H1 (cell line): ENCODE data around the gene JOSD2. TPM values are rescaled to one million over a fixed set of nuclear protein-coding genes. Genes with fewer than 3 reads are reported as not detected.

ENCODE experiments used
- CTCF ChIA-PET: fragments of 300-600 bp; sonication (Branson Sonifier 250); formaldehyde crosslinking; loops from one replicate; lab custom pipeline; 2021; ENCODE audit not compliant: partially characterized antibody; lab: Charles Lee
- POLR2A ChIA-PET: fragments of 300-600 bp; sonication (Branson Sonifier 250); formaldehyde crosslinking; loops from one replicate; lab custom pipeline; 2021; ENCODE audit warnings: inconsistent platforms; ENCODE audit not compliant: partially characterized antibody; lab: Charles Lee
- DNase-seq, 2 experiments: peaks; one replicate each; pipeline versions ENCODE4 v3.0.0 to v3.0.0-alpha.2; 2010 to 2022; ENCODE audit warnings: low spot score in 2 of 2, low read depth in 1 of 2, mixed read lengths in 1 of 2
- FAIRE-seq: peaks from 2 replicates; lab custom pipeline; 2011; peaks lifted over from hg19 to GRCh38; lab: Jason Lieb, UNC
- H2AFZ ChIP-seq: 2 replicates; pipeline ENCODE4 v1.8.1; 2012; ENCODE audit warnings: low read length, inconsistent platforms
- H2AK5ac ChIP-seq: 2 replicates; pipeline ENCODE4 v1.6.1; 2013; ENCODE audit warnings: low read depth, low read length
- H2BK120ac ChIP-seq: replicated peaks from 2 replicates; pipeline ENCODE3; 2013; ENCODE audit warnings: low read depth, low read length, inconsistent platforms
- H2BK12ac ChIP-seq: 2 replicates; pipeline ENCODE4 v1.6.1; 2013; ENCODE audit warnings: low read depth, low read length
- H2BK15ac ChIP-seq: 2 replicates; pipeline ENCODE4 v1.6.1; 2013; ENCODE audit warnings: low read length
- H2BK20ac ChIP-seq: 2 replicates; pipeline ENCODE4 v1.6.1; 2013; ENCODE audit warnings: low read length
- H2BK5ac ChIP-seq: 2 replicates; pipeline ENCODE4 v1.6.1; 2013; ENCODE audit warnings: low read depth, low read length
- H3K14ac ChIP-seq: 2 replicates; pipeline ENCODE4 v1.6.1; 2013; ENCODE audit warnings: inconsistent platforms; ENCODE audit not compliant: insufficient read length
- H3K18ac ChIP-seq: 2 replicates; pipeline ENCODE4 v1.6.1; 2013; ENCODE audit warnings: low read length; ENCODE audit errors: extremely low read depth
- H3K23ac ChIP-seq: 2 replicates; pipeline ENCODE4 v1.6.1; 2013; ENCODE audit warnings: inconsistent platforms; ENCODE audit not compliant: insufficient read length
- H3K23me2 ChIP-seq: 2 replicates; pipeline ENCODE4 v1.6.1; 2013; ENCODE audit warnings: low read depth, low read length
- H3K27ac ChIP-seq: 2 replicates; pipeline ENCODE4 v1.6.1; 2011; ENCODE audit warnings: low read depth, low read length, inconsistent platforms
- H3K27me3 ChIP-seq, 4 experiments: replicated peaks in 1 of 4; 1 replicate in 1 of 4; 2 replicates in 3 of 4; pipeline versions ENCODE4 v1.6.1 to v1.8.1; 2011 to 2013; ENCODE audit warnings: low read length in 3 of 4, mild to moderate bottlenecking in 3 of 4, inconsistent platforms in 2 of 4, mixed read lengths in 2 of 4, moderate library complexity in 1 of 4; ENCODE audit not compliant: control insufficient read depth in 3 of 4, insufficient read depth in 3 of 4; ENCODE audit errors: extremely low read depth in 1 of 4
- H3K36me3 ChIP-seq, 4 experiments: 2 replicates each; pipeline versions ENCODE4 v1.6.1 to v1.8.1; 2011 to 2013; ENCODE audit warnings: mild to moderate bottlenecking in 4 of 4, low read length in 3 of 4, moderate library complexity in 2 of 4, control low read depth in 1 of 4, inconsistent platforms in 1 of 4; ENCODE audit not compliant: insufficient read depth in 4 of 4, control insufficient read depth in 2 of 4
- H3K4ac ChIP-seq: replicated peaks from 2 replicates; pipeline ENCODE3; 2013; ENCODE audit warnings: low read length, low read depth, mixed read lengths, inconsistent platforms; ENCODE audit not compliant: insufficient read length
- H3K4me1 ChIP-seq, 4 experiments: replicated peaks in 1 of 4; 1 replicate in 1 of 4; 2 replicates in 3 of 4; pipeline versions ENCODE4 v1.6.1 to v1.8.1; 2011 to 2013; ENCODE audit warnings: low read length in 3 of 4, inconsistent platforms in 2 of 4, mixed read lengths in 1 of 4; ENCODE audit not compliant: insufficient read depth in 4 of 4, control insufficient read depth in 3 of 4
- H3K4me2 ChIP-seq, 2 experiments: 2 replicates each; pipeline versions ENCODE4 v1.6.1 to v1.8.1; 2011 to 2013; ENCODE audit warnings: low read depth in 2 of 2, low read length in 2 of 2, control low read depth in 1 of 2, inconsistent platforms in 1 of 2, mild to moderate bottlenecking in 1 of 2; ENCODE audit not compliant: insufficient read depth in 1 of 2
- H3K4me3 ChIP-seq, 4 experiments: fragments of 200-600, 300-600 bp in 1 of 4; sonication (generic), shearing (Covaris generic), sonication (Bioruptor Twin) in 1 of 4; 2 replicates each; pipeline versions ENCODE4 v1.5.1 to v1.8.1; 2011 to 2016; ENCODE audit warnings: low read length in 4 of 4, low read depth in 3 of 4, control low read depth in 2 of 4, inconsistent platforms in 2 of 4, mild to moderate bottlenecking in 2 of 4, mixed read lengths in 1 of 4, moderate library complexity in 1 of 4; ENCODE audit not compliant: insufficient read depth in 2 of 4; ENCODE audit errors: extremely low read depth in 1 of 4
- H3K56ac ChIP-seq: replicated peaks from 2 replicates; pipeline ENCODE3; 2013; ENCODE audit warnings: low read depth, mild to moderate bottlenecking, mixed read lengths, low read length, inconsistent platforms; ENCODE audit not compliant: insufficient read length
- H3K79me1 ChIP-seq: 2 replicates; pipeline ENCODE4 v1.6.1; 2013; ENCODE audit warnings: low read depth, low read length, control low read depth
- H3K79me2 ChIP-seq, 2 experiments: 2 replicates each; pipeline versions ENCODE4 v1.6.1 to v1.8.1; 2012 to 2013; ENCODE audit warnings: low read length in 2 of 2, mild to moderate bottlenecking in 2 of 2, inconsistent platforms in 1 of 2; ENCODE audit not compliant: insufficient read depth in 2 of 2, control insufficient read depth in 1 of 2
- H3K9ac ChIP-seq, 4 experiments: replicated peaks in 1 of 4; 1 replicate in 1 of 4; 2 replicates in 3 of 4; pipeline versions ENCODE4 v1.6.1 to v1.8.1; 2011 to 2013; ENCODE audit warnings: low read depth in 3 of 4, low read length in 3 of 4, control low read depth in 2 of 4, mild to moderate bottlenecking in 2 of 4, moderate library complexity in 2 of 4, inconsistent platforms in 1 of 4; ENCODE audit errors: extremely low read depth in 1 of 4
- H3K9me3 ChIP-seq, 2 experiments: 2 replicates each; pipeline versions ENCODE4 v1.6.1 to v1.8.1; 2012 to 2013; ENCODE audit warnings: mild to moderate bottlenecking in 2 of 2, moderate library complexity in 2 of 2, control low read depth in 1 of 2, inconsistent platforms in 1 of 2, low read depth in 1 of 2, low read length in 1 of 2, mixed read lengths in 1 of 2; ENCODE audit not compliant: insufficient read depth in 2 of 2
- H4K20me1 ChIP-seq, 2 experiments: replicated peaks in 1 of 2; 2 replicates each; pipeline versions ENCODE3 to v1.8.1; 2011 to 2013; ENCODE audit warnings: inconsistent platforms in 2 of 2, low read length in 2 of 2, mild to moderate bottlenecking in 1 of 2; ENCODE audit not compliant: insufficient read depth in 2 of 2, control insufficient read depth in 1 of 2
- H4K5ac ChIP-seq: 2 replicates; pipeline ENCODE4 v1.6.1; 2013; ENCODE audit warnings: low read length, low read depth, mixed read lengths, inconsistent platforms; ENCODE audit not compliant: insufficient read length
- H4K8ac ChIP-seq: 2 replicates; pipeline ENCODE4 v1.8.0; 2013; ENCODE audit warnings: mild to moderate bottlenecking, moderate library complexity, low read length, inconsistent platforms; ENCODE audit not compliant: insufficient read depth; ENCODE audit errors: extremely low read depth
- H4K91ac ChIP-seq: replicated peaks from 2 replicates; pipeline ENCODE3; 2013; ENCODE audit warnings: low read length, mixed read lengths, inconsistent platforms; ENCODE audit not compliant: insufficient read length
- CTBP2 ChIP-seq: IDR thresholded peaks from 2 replicates; pipeline ENCODE4 v1.7.0; 2011; ENCODE audit warnings: borderline replicate concordance, mild to moderate bottlenecking, moderate library complexity, mixed read lengths, low read length; ENCODE audit not compliant: insufficient read depth, insufficient read length
- GTF2F1 ChIP-seq: IDR thresholded peaks from 2 replicates; pipeline ENCODE4 v1.6.1; 2012; ENCODE audit warnings: low read depth, low read length, improper control_type of control experiment, borderline replicate concordance
- POLR2A ChIP-seq, 2 experiments: IDR thresholded peaks; 1 replicate in 1 of 2; 2 replicates in 1 of 2; pipeline ENCODE4 v1.6.1; 2011; ENCODE audit warnings: low read depth in 2 of 2, low read length in 2 of 2, mild to moderate bottlenecking in 2 of 2; ENCODE audit errors: control extremely low read depth in 1 of 2
- RFX5 ChIP-seq: IDR thresholded peaks from 2 replicates; pipeline ENCODE4 v1.6.1; 2011; ENCODE audit warnings: low read depth, low read length, improper control_type of control experiment, borderline replicate concordance
- SP1 ChIP-seq: IDR thresholded peaks from 2 replicates; pipeline ENCODE4 v1.6.1; 2011; ENCODE audit warnings: low read depth, low read length
- SP2 ChIP-seq: IDR thresholded peaks from 2 replicates; pipeline ENCODE4 v1.6.1; 2012; ENCODE audit warnings: mild to moderate bottlenecking, low read length, inconsistent platforms
- SRF ChIP-seq: IDR thresholded peaks from 2 replicates; pipeline ENCODE4 v1.6.1; 2011; ENCODE audit warnings: mild to moderate bottlenecking, low read depth, low read length, moderate library complexity
- TAF1 ChIP-seq: IDR thresholded peaks from 2 replicates; pipeline ENCODE4 v1.6.1; 2011; ENCODE audit warnings: mild to moderate bottlenecking, low read depth, low read length
- TCF12 ChIP-seq: IDR thresholded peaks from 2 replicates; pipeline ENCODE4 v1.6.1; 2011; ENCODE audit warnings: low read depth, mild to moderate bottlenecking, low read length
- ZNF274 ChIP-seq: IDR thresholded peaks from 2 replicates; pipeline ENCODE4 v1.7.0; 2012; ENCODE audit warnings: low read length, borderline replicate concordance; ENCODE audit errors: extremely low read depth
- WGBS, 2 experiments: shearing (Covaris generic) in 1 of 2; methylation state at CpG; one replicate each; pipeline versions ENCODE4 v1.1.6 to v1.1.7; 2013 to 2015; ENCODE audit warnings: low lambda C conversion rate in 2 of 2, mixed read lengths in 2 of 2, inconsistent platforms in 1 of 2, low coverage in 1 of 2, missing lambda C conversion rate in 1 of 2; ENCODE audit not compliant: insufficient replicate concordance in 2 of 2, insufficient coverage in 1 of 2, insufficient read length in 1 of 2; ENCODE audit errors: extremely low coverage in 1 of 2, missing lambda C conversion rate in 1 of 2; 5-methylcytosine and 5-hydroxymethylcytosine counted together
- polyA plus RNA-seq, 7 experiments: library from polyadenylated mRNA; depleted of rRNA in 3 of 7; stranded (reverse) in 5 of 7; unstranded in 2 of 7; fragments of >200 nt in 5 of 7; fragments of 200-250 nt in 2 of 7; gene quantifications; 1 replicate in 5 of 7; 2 replicates in 1 of 7; 4 replicates in 1 of 7; pipeline versions ENCODE4 v1.2.1 to v1.2.3, GENCODE V29; 2011 to 2013; ENCODE audit warnings: missing spikeins in 2 of 7, mixed read lengths in 2 of 7
- total RNA-seq: library from RNA; stranded (reverse); fragmentation: NEBNext Ultra II Directional; extraction: Animal tissue kit (Norgen Biotek cat#: 25700); gene quantifications from 2 replicates; pipeline ENCODE4 v1.2.1, GENCODE V29; 2021
- TF ChIP-seq, protein P1 (sequence below): IDR thresholded peaks from 2 replicates; pipeline ENCODE4 v1.6.1; 2011; ENCODE audit warnings: low read depth, mild to moderate bottlenecking, low read length; ENCODE audit not compliant: insufficient read depth
- TF ChIP-seq, protein P2 (sequence below): IDR thresholded peaks from 2 replicates; pipeline ENCODE4 v1.6.1; 2012; ENCODE audit warnings: inconsistent platforms

JOSD2 gene
- total and polyA plus RNA-seq, 2 of the 8 experiments (the other 6 are each of a cell fraction or from before 2014, with no cell fraction given), result 1.9 to 6.6 TPM

DNA sequence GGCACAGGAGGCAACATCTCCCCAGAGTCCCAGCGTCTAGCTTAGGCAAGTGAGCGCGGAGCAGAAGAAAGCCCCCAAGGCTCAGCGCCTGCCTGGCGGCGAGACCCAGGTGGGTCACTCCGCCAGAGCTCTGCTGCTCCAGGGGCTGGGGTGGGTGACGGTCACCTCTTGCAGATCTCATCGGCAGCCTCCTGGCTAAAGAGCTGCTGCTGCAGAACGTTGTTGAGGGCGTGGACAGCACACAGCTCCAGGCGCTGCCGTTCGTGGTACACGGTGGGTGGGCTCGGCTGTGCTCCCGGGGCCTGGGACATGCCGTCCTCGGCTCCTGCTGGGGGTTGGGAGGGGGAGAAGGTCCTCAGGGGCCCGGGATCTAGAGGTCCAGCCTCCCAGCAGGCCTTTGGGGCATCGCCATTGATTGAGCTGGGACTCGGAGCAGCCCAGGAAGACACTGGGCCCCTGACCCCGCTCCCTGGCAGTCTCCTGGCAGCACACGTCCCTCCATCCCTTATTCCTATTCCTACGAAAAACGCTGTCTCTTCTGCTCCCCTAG, 795 bp downstream of the JOSD2 start:
- Histone ChIP-seq H3K4me1 (peaks cover 0 to 6% (median 4%) of the 10 kb centered on the region in 4 experiments; a peak in 4 of 7 replicates), H2AFZ (no peak overlapping the region), H4K8ac (no peak overlapping the region), H3K79me2 (no peaks in the 10 kb centered on the region), H3K9me3 (no peaks in the 10 kb centered on the region), H3K4ac (no peak overlapping the region), H2BK12ac (no peak overlapping the region), H3K18ac (no peak overlapping the region), H3K27me3 (peaks cover 0 to 26% (median 15%) of the 10 kb centered on the region in 4 experiments; a peak in 6 of 7 replicates), H2BK120ac (no peak overlapping the region), H3K9ac (no peak overlapping the region), H3K4me3 (peak overlapping the region; percentile 42 to 62 (median 56); a peak in 6 of 8 replicates), H2AK5ac (no peak overlapping the region), H3K56ac (no peak overlapping the region), H2BK5ac (no peak overlapping the region), H3K4me2 (peak overlapping the region; percentile 57 to 66), H3K79me1 (no peaks in the 10 kb centered on the region; the same call in 1 of the 2 replicates), H3K36me3 (no peaks in the 10 kb centered on the region), H4K5ac (no peak overlapping the region), H3K23me2 (no peaks in the 10 kb centered on the region; the same call in 1 of the 2 replicates), H2BK15ac (no peak overlapping the region), H2BK20ac (no peak overlapping the region), H3K27ac (no peak overlapping the region), H4K91ac (no peak overlapping the region), H3K23ac (no peak overlapping the region), H4K20me1 (peaks cover 1 to 3% of the 10 kb centered on the region in 2 experiments), H3K14ac (no peak overlapping the region)
- WGBS, 2 experiments, result 62% methylated on average over 24 of the region's 26 CpGs; no CpG with 5 or more reads in 1 of the 2 experiments
- DNase-seq (no peak), FAIRE-seq (no peak)
- TF ChIP-seq, protein P1, sequence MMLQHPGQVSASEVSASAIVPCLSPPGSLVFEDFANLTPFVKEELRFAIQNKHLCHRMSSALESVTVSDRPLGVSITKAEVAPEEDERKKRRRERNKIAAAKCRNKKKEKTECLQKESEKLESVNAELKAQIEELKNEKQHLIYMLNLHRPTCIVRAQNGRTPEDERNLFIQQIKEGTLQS, result no peak
- no peak for TF ChIP-seq ZNF274
- no peak for TF ChIP-seq GTF2F1
- TF ChIP-seq TAF1, result no peak
- TF ChIP-seq POLR2A (IDR thresholded peaks at IDR 0.05; ENCODE audit: control extremely low read depth in 1 of 2, low read depth in 2 of 2, low read length in 2 of 2), result no peak
- TF ChIP-seq SP1, result no peak
- no peak for TF ChIP-seq RFX5
- TF ChIP-seq SRF, result no peak
- no peak for TF ChIP-seq SP2
- no peak for TF ChIP-seq CTBP2
- no peak for TF ChIP-seq TCF12
- TF ChIP-seq, protein P2, sequence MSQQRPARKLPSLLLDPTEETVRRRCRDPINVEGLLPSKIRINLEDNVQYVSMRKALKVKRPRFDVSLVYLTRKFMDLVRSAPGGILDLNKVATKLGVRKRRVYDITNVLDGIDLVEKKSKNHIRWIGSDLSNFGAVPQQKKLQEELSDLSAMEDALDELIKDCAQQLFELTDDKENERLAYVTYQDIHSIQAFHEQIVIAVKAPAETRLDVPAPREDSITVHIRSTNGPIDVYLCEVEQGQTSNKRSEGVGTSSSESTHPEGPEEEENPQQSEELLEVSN, result no peak
- ChIA-PET CTCF (interaction anchor here (0.6 to 4.0 kb wide), 6 partner anchors 9 to 64 kb away, joined by 3 to 17 read pairs (median 7); no protein-coding TSS in a partner anchor), POLR2A (interaction anchor here (0.5 to 2.0 kb wide), 6 partner anchors 10 to 1232 kb away, joined by 3 to 9 read pairs (median 4); no protein-coding TSS in a partner anchor)
